SJSA1 (cell line): ENCODE results near the gene USP24. TPM values are rescaled to one million over a fixed set of nuclear protein-coding genes. Genes with fewer than 3 reads are reported as not detected.

Experiments used
- DNase-seq, 2 experiments: peaks; one replicate each; pipeline ENCODE4 v3.0.0-alpha.2; 2015 to 2020; ENCODE audit warnings: low spot score in 2 of 2, low read depth in 1 of 2
- H3K27ac ChIP-seq: fragments of 250-450 bp; sonication (Bioruptor Pico); 2 replicates; pipeline ENCODE4 v1.5.1; 2020; ENCODE audit warnings: mild to moderate bottlenecking, moderate library complexity
- H3K27me3 ChIP-seq: fragments of 250-450 bp; sonication (Bioruptor Pico); replicated peaks from 2 replicates; pipeline ENCODE4 v1.5.1; 2020; ENCODE audit warnings: mild to moderate bottlenecking, moderate library complexity
- H3K36me3 ChIP-seq: fragments of 250-450 bp; sonication (Bioruptor Pico); 2 replicates; pipeline ENCODE4 v1.5.1; 2020; ENCODE audit warnings: mild to moderate bottlenecking
- H3K4me1 ChIP-seq: fragments of 250-450 bp; sonication (Bioruptor Pico); replicated peaks from 2 replicates; pipeline ENCODE4 v1.6.1; 2021; ENCODE audit warnings: mild to moderate bottlenecking
- H3K4me3 ChIP-seq: fragments of 250-450 bp; sonication (Bioruptor Pico); 2 replicates; pipeline ENCODE4 v1.5.1; 2020; ENCODE audit warnings: mild to moderate bottlenecking
- H3K9me3 ChIP-seq: fragments of 250-450 bp; sonication (Bioruptor Pico); replicated peaks from 2 replicates; pipeline ENCODE4 v1.5.1; 2020; ENCODE audit warnings: mild to moderate bottlenecking
- total RNA-seq: library from RNA; depleted of rRNA; stranded (reverse); fragments of >200 nt; shearing (Covaris generic); gene quantifications from 2 replicates; pipeline ENCODE4 v1.2.3, GENCODE V29; 2014

Gene USP24
- total RNA-seq, 1 experiment from 2014 or later = 24.4 TPM

GRCh38 chr1:55067022-55067778 is 148.0 kb downstream of the USP24 start:
- H3K9me3 ChIP-seq = no peaks in the 10 kb centered on the region
- H3K27me3 ChIP-seq = no peaks in the 10 kb centered on the region
- DNase-seq = no peak
- H3K4me1 ChIP-seq = peaks cover 12% of the 10 kb centered on the region; the same call in 1 of the 2 replicates
- no peak overlapping the region for H3K27ac ChIP-seq
- peaks cover 47% of the 10 kb centered on the region for H3K36me3 ChIP-seq
- no peak overlapping the region for H3K4me3 ChIP-seq

GRCh38 chr1:55065648-55066047 is 149.5 kb downstream of the USP24 start:
- H3K4me1 ChIP-seq = peaks cover 12% of the 10 kb centered on the region; the same call in 1 of the 2 replicates
- no peaks in the 10 kb centered on the region for H3K27me3 ChIP-seq
- H3K36me3 ChIP-seq = peaks cover 32% of the 10 kb centered on the region
- no peak for DNase-seq
- no peak overlapping the region for H3K27ac ChIP-seq
- H3K4me3 ChIP-seq = no peak overlapping the region
- no peaks in the 10 kb centered on the region for H3K9me3 ChIP-seq

GRCh38 chr1:55064861-55065263 is 150.3 kb downstream of the USP24 start:
- peak in 1 of 2 experiments; percentile 7 for DNase-seq
- no peak overlapping the region for H3K4me3 ChIP-seq
- H3K4me1 ChIP-seq = peaks cover 12% of the 10 kb centered on the region; the same call in 1 of the 2 replicates
- H3K27ac ChIP-seq = no peak overlapping the region
- no peaks in the 10 kb centered on the region for H3K9me3 ChIP-seq
- H3K27me3 ChIP-seq = no peaks in the 10 kb centered on the region
- peaks cover 24% of the 10 kb centered on the region for H3K36me3 ChIP-seq

- H3K36me3 ChIP-seq = peaks cover 20% of the 10 kb centered on the region
- no peaks in the 10 kb centered on the region for H3K9me3 ChIP-seq
- H3K4me3 ChIP-seq = no peak overlapping the region
- H3K27ac ChIP-seq = no peak overlapping the region
- peaks cover 12% of the 10 kb centered on the region; the same call in 1 of the 2 replicates for H3K4me1 ChIP-seq
- no peaks in the 10 kb centered on the region for H3K27me3 ChIP-seq
- DNase-seq = no peak
These were observed 151.0 kb downstream of the USP24 start for GRCh38 chr1:55064071-55064581.

- Histone ChIP-seq H3K4me1 (peaks cover 12% of the 10 kb centered on the region; the same call in 1 of the 2 replicates), H3K27ac (no peak overlapping the region), H3K27me3 (no peaks in the 10 kb centered on the region), H3K9me3 (no peaks in the 10 kb centered on the region), H3K4me3 (no peak overlapping the region), H3K36me3 (peaks cover 14% of the 10 kb centered on the region)
- DNase-seq = no peak
These were observed 151.6 kb downstream of the USP24 start for GRCh38 chr1:55063577-55063942.

GRCh38 chr1:55062801-55063576 is 152.2 kb downstream of the USP24 start:
- no peak for DNase-seq
- H3K9me3 ChIP-seq = no peaks in the 10 kb centered on the region
- peaks cover 12% of the 10 kb centered on the region; the same call in 1 of the 2 replicates for H3K4me1 ChIP-seq
- H3K36me3 ChIP-seq = peaks cover 9% of the 10 kb centered on the region
- H3K4me3 ChIP-seq = no peak overlapping the region
- H3K27me3 ChIP-seq = no peaks in the 10 kb centered on the region
- H3K27ac ChIP-seq = no peak overlapping the region

- no peak overlapping the region for H3K4me3 ChIP-seq
- no peaks in the 10 kb centered on the region for H3K9me3 ChIP-seq
- DNase-seq = no peak
- no peaks in the 10 kb centered on the region for H3K27me3 ChIP-seq
- H3K4me1 ChIP-seq = peaks cover 12% of the 10 kb centered on the region; the same call in 1 of the 2 replicates
- H3K27ac ChIP-seq = no peak overlapping the region
- no peaks in the 10 kb centered on the region; the same call in 1 of the 2 replicates for H3K36me3 ChIP-seq
These were observed 153.3 kb downstream of the USP24 start for GRCh38 chr1:55061706-55062321.

GRCh38 chr1:55061000-55061705 is 154.0 kb downstream of the USP24 start:
- Histone ChIP-seq H3K9me3 (no peaks in the 10 kb centered on the region), H3K27me3 (no peaks in the 10 kb centered on the region), H3K36me3 (no peaks in the 10 kb centered on the region; the same call in 1 of the 2 replicates), H3K27ac (no peak overlapping the region), H3K4me1 (peaks cover 12% of the 10 kb centered on the region; the same call in 1 of the 2 replicates), H3K4me3 (no peak overlapping the region)
- no peak for DNase-seq

- H3K4me1 ChIP-seq = peaks cover 11% of the 10 kb centered on the region; the same call in 1 of the 2 replicates
- H3K9me3 ChIP-seq = no peaks in the 10 kb centered on the region
- no peak for DNase-seq
- H3K4me3 ChIP-seq = no peak overlapping the region
- no peaks in the 10 kb centered on the region for H3K27me3 ChIP-seq
- H3K36me3 ChIP-seq = no peaks in the 10 kb centered on the region
- H3K27ac ChIP-seq = no peak overlapping the region
These were observed 154.8 kb downstream of the USP24 start for GRCh38 chr1:55060133-55060999.

- Histone ChIP-seq H3K27me3 (no peaks in the 10 kb centered on the region), H3K27ac (no peak overlapping the region), H3K9me3 (no peaks in the 10 kb centered on the region), H3K36me3 (no peaks in the 10 kb centered on the region), H3K4me3 (no peak overlapping the region), H3K4me1 (0 out of 2 replicates have a peak, but pooled peaks cover 2% of the 10 kb centered on the region)
- DNase-seq = no peak
These were observed 155.6 kb downstream of the USP24 start for GRCh38 chr1:55059302-55060132.

- Histone ChIP-seq H3K4me1 (no peaks in the 10 kb centered on the region), H3K27me3 (no peaks in the 10 kb centered on the region)
These were observed 157.2 kb downstream of the USP24 start for GRCh38 chr1:55057956-55058298.

More at GRCh38 chr1:55057956-55058298, 157.2 kb downstream of the USP24 start:
- Histone ChIP-seq H3K27ac (no peak overlapping the region), H3K9me3 (no peaks in the 10 kb centered on the region), H3K4me3 (no peak overlapping the region), H3K36me3 (no peaks in the 10 kb centered on the region)
- DNase-seq = no peak
